Astrocyte of the spinal cord (primary cell): ENCODE results near the gene KDM4C.

Experiments used
- DNase-seq: peaks from one replicate; pipeline ENCODE4 v3.0.0; 2011; ENCODE audit warnings: low read depth, low spot score
- H3K4me3 ChIP-seq: 2 replicates; pipeline ENCODE4 v1.5.1; 2011; ENCODE audit warnings: low read depth, mild to moderate bottlenecking, low read length, moderate library complexity
- CTCF ChIP-seq: IDR thresholded peaks from 2 replicates; pipeline ENCODE4 v1.5.1; 2012; ENCODE audit warnings: low read depth, mild to moderate bottlenecking, low read length, inconsistent platforms
- in situ Hi-C: cut with HindIII; loops from 2 replicates; pipeline ENCODE4 v1.10.0; 2017; ENCODE audit warnings: low sequenced_read_pairs

KDM4C gene

GRCh38 chr9:7097040-7097715, 339.4 kb downstream of the KDM4C start:
- DNase-seq: no peak
- in situ Hi-C loops: no loop called here
- TF ChIP-seq CTCF: no peak
- no peak overlapping the region for H3K4me3 ChIP-seq

- in situ Hi-C loops: no loop called here
- DNase-seq: no peak
- no peak for TF ChIP-seq CTCF
- no peak overlapping the region for H3K4me3 ChIP-seq
These were observed 340.3 kb downstream of the KDM4C start for GRCh38 chr9:7097785-7098752.

GRCh38 chr9:7103367-7103766, 345.6 kb downstream of the KDM4C start:
- no peak for TF ChIP-seq CTCF
- H3K4me3 ChIP-seq: no peak overlapping the region
- in situ Hi-C loops: no loop called here
- DNase-seq: peak; percentile 6

- in situ Hi-C loops: no loop called here
- TF ChIP-seq CTCF: no peak
- DNase-seq: peak; percentile 44
- no peak overlapping the region for H3K4me3 ChIP-seq
These were observed 346.0 kb downstream of the KDM4C start for GRCh38 chr9:7103771-7104170.

GRCh38 chr9:7104625-7105024, 346.9 kb downstream of the KDM4C start:
- in situ Hi-C loops: no loop called here
- no peak for DNase-seq
- no peak overlapping the region for H3K4me3 ChIP-seq
- TF ChIP-seq CTCF: no peak

- no peak for DNase-seq
- TF ChIP-seq CTCF: no peak
- in situ Hi-C loops: no loop called here
- H3K4me3 ChIP-seq: no peak overlapping the region
These were observed 347.3 kb downstream of the KDM4C start for GRCh38 chr9:7105095-7105494.
